CD4-positive, CD25-positive, alpha-beta regulatory T cell (primary cell): ENCODE measurements around the gene CCDC182. TPM values are rescaled to one million over a fixed set of nuclear protein-coding genes. Genes with fewer than 3 reads are reported as not detected.

Experiments
- ATAC-seq, 2 donors: fragments of 150-1000 bp; cut with Tn5 transposase; one replicate each; pipeline ENCODE4 v1.10.0; 2021; ENCODE audit warnings: low read depth in 2 of 2, moderate number of reproducible peaks in 2 of 2, moderate library complexity in 1 of 2
- DNase-seq, 3 donors: peaks; one replicate each; pipeline versions ENCODE4 v3.0.0 to v3.0.0-alpha.2; 2012 to 2022; ENCODE audit warnings: mixed read lengths in 1 of 3
- H3K27ac ChIP-seq: one replicate; pipeline ENCODE4 v1.7.0; 2013; ENCODE audit warnings: mild to moderate bottlenecking, low read length; ENCODE audit not compliant: insufficient read depth, poor library complexity, severe bottlenecking
- H3K27me3 ChIP-seq: one replicate; pipeline ENCODE4 v1.7.0; 2013; ENCODE audit warnings: low read length; ENCODE audit not compliant: control insufficient read depth, insufficient read depth
- H3K36me3 ChIP-seq: one replicate; pipeline ENCODE4 v1.7.0; 2013; ENCODE audit warnings: mild to moderate bottlenecking, low read length, moderate library complexity; ENCODE audit not compliant: control insufficient read depth, insufficient read depth
- H3K4me1 ChIP-seq: 2 replicates; pipeline ENCODE4 v1.7.0; 2013; ENCODE audit warnings: mild to moderate bottlenecking, low read length; ENCODE audit not compliant: insufficient read depth, control insufficient read depth, poor library complexity, severe bottlenecking
- H3K4me3 ChIP-seq: one replicate; pipeline ENCODE4 v1.7.0; 2013; ENCODE audit warnings: low read depth, mild to moderate bottlenecking, low read length, moderate library complexity
- H3K9me3 ChIP-seq, 2 experiments: 1 replicate in 1 of 2; 2 replicates in 1 of 2; pipeline ENCODE4 v1.7.0; 2013; ENCODE audit warnings: low read length in 2 of 2, mild to moderate bottlenecking in 1 of 2, moderate library complexity in 1 of 2; ENCODE audit not compliant: control insufficient read depth in 2 of 2
- H3K27ac Mint-ChIP-seq, 3 donors: one replicate each; pipeline ENCODE4 v1.8.0; 2020 to 2022; ENCODE audit warnings: mild to moderate bottlenecking in 3 of 3, mixed read lengths in 3 of 3, moderate library complexity in 2 of 3
- H3K27me3 Mint-ChIP-seq: one replicate; pipeline ENCODE4 v1.8.0; 2022; ENCODE audit warnings: mild to moderate bottlenecking, mixed read lengths
- H3K36me3 Mint-ChIP-seq: one replicate; pipeline ENCODE4 v1.8.0; 2020; ENCODE audit warnings: mixed read lengths
- H3K4me1 Mint-ChIP-seq, 4 donors: one replicate each; pipeline ENCODE4 v1.8.0; 2020 to 2022; ENCODE audit warnings: mixed read lengths in 4 of 4, mild to moderate bottlenecking in 1 of 4
- H3K4me3 Mint-ChIP-seq, 4 donors: one replicate each; pipeline ENCODE4 v1.8.0; 2020 to 2022; ENCODE audit warnings: mild to moderate bottlenecking in 4 of 4, mixed read lengths in 4 of 4, moderate library complexity in 3 of 4
- H3K9me3 Mint-ChIP-seq, 7 donors: one replicate each; pipeline ENCODE4 v1.8.0; 2020 to 2022; ENCODE audit warnings: mixed read lengths in 7 of 7, mild to moderate bottlenecking in 3 of 7, moderate library complexity in 2 of 7
- polyA plus RNA-seq, 4 donors: library from polyadenylated mRNA; unstranded; fragments of 300-500 nt; fragmentation: Illumina TruSeq; gene quantifications; one replicate each; pipeline ENCODE4 v1.2.3, GENCODE V29; 2021
- total RNA-seq: library from RNA; stranded (reverse); gene quantifications from one replicate; pipeline ENCODE4 v1.2.3, GENCODE V29; 2022

CCDC182 gene
- total and polyA plus RNA-seq, 5 donors from 2014 or later = not detected

DNA sequence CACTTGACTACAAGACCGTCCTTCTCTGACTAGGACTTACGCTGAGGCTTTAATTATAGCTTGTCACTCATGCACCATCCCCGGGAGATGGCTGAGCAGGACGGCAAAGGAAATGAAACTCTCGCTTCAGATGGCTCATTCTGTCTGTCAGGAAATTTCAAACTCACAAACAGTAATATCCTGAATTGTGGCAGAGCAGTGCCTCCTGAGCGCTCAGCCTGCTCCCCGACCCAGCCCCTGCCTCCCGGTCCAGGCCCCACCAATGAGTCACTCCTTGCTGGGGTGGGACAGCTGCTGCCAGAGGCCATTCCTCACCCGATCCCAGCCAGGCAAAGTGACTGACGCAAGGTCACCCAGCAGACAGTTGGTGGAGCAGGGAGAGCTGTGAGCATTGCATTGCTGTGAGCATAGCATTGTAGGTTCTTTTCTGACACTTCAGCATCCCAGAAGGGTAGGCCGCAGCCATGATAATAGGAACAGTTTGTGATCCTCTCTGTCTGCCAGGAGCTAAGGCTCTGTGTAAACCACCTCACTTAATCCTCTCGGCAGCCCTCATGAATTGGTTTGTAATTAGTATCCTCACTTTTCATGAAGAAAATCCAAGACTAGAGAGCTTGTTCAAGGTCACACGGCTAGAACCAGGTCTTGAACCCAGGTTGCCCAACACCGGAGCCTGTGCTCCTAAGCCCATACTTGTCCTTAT, 20.9 kb downstream of the CCDC182 start:
- H3K27ac ChIP-seq = no peak overlapping the region
- H3K36me3 ChIP-seq = no peaks in the 10 kb centered on the region

DNA sequence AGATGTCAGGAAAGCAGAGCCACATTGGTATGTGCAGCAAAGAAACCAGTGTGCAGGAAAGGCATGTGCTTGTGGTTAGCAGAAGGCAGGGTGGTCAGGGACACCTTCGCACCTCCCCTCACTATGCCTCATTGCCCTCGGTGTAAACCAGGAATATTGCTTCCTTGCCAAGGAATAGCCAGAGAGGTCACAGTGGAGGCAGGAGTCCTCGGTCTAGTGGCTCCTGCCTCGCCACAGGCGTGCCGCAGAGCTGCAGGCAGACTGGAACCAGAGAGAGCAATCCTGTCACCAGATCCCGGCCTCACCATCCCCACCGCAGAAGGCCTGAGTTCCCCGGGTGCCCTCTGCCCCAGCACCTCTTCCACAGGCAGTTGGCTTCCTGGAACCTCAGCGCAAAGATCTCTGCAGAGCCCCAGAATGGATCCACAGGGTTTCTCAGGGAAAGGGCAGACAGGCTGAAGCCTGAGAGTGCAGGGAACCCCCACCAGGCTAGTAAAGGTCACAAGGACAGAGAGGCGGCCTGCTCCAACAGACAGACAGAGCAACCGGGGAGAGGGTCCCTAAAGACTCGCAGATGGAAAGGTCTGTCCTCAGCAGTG, 21.6 kb downstream of the CCDC182 start:
- H3K27me3 Mint-ChIP-seq = peaks cover 19% of the 10 kb centered on the region
- H3K27me3 ChIP-seq = no peaks in the 10 kb centered on the region
- H3K4me3 ChIP-seq = no peak overlapping the region
- no peaks in the 10 kb centered on the region for H3K4me1 ChIP-seq
- H3K9me3 Mint-ChIP-seq = no peaks in the 10 kb centered on the region
- H3K4me1 Mint-ChIP-seq = no peaks in the 10 kb centered on the region
- no peaks in the 10 kb centered on the region for H3K36me3 ChIP-seq
- ATAC-seq (no peak), DNase-seq (no peak)
- H3K4me3 Mint-ChIP-seq = no peak overlapping the region
- no peak overlapping the region for H3K27ac ChIP-seq
- no peaks in the 10 kb centered on the region for H3K36me3 Mint-ChIP-seq
- no peaks in the 10 kb centered on the region for H3K9me3 ChIP-seq
- H3K27ac Mint-ChIP-seq = peak overlapping the region in 2 of 3 donors; percentile 23 to 39

More for the DNA sequence above, 20.9 kb downstream of the CCDC182 start:
- Mint-ChIP-seq H3K4me3 (no peak overlapping the region), H3K4me1 (no peaks in the 10 kb centered on the region), H3K27me3 (peaks cover 17% of the 10 kb centered on the region), H3K36me3 (no peaks in the 10 kb centered on the region), H3K27ac (no peak overlapping the region), H3K9me3 (no peaks in the 10 kb centered on the region)
- ATAC-seq = no peak
- no peaks in the 10 kb centered on the region for H3K27me3 ChIP-seq
- no peak for DNase-seq
- H3K9me3 ChIP-seq = no peaks in the 10 kb centered on the region
- no peak overlapping the region for H3K4me3 ChIP-seq
- no peaks in the 10 kb centered on the region for H3K4me1 ChIP-seq

GRCh38 chr17:57722704-57723043, 22.4 kb downstream of the CCDC182 start:
- Mint-ChIP-seq H3K27me3 (peaks cover 21% of the 10 kb centered on the region), H3K9me3 (no peaks in the 10 kb centered on the region), H3K27ac (no peak overlapping the region), H3K4me3 (no peak overlapping the region), H3K36me3 (no peaks in the 10 kb centered on the region), H3K4me1 (no peaks in the 10 kb centered on the region)
- no peaks in the 10 kb centered on the region for H3K27me3 ChIP-seq
- DNase-seq (no peak), ATAC-seq (no peak)
- no peaks in the 10 kb centered on the region for H3K9me3 ChIP-seq
- no peaks in the 10 kb centered on the region for H3K4me1 ChIP-seq
- no peaks in the 10 kb centered on the region for H3K36me3 ChIP-seq
- H3K4me3 ChIP-seq = no peak overlapping the region
- H3K27ac ChIP-seq = no peak overlapping the region

- ATAC-seq = no peak
- peaks cover 27% of the 10 kb centered on the region for H3K27me3 Mint-ChIP-seq
- Histone ChIP-seq H3K27me3 (no peaks in the 10 kb centered on the region), H3K4me3 (no peak overlapping the region), H3K4me1 (no peaks in the 10 kb centered on the region), H3K27ac (no peak overlapping the region), H3K36me3 (no peaks in the 10 kb centered on the region), H3K9me3 (no peaks in the 10 kb centered on the region)
- no peaks in the 10 kb centered on the region for H3K4me1 Mint-ChIP-seq
- H3K9me3 Mint-ChIP-seq = no peaks in the 10 kb centered on the region
- no peaks in the 10 kb centered on the region for H3K36me3 Mint-ChIP-seq
- no peak for DNase-seq
- no peak overlapping the region for H3K27ac Mint-ChIP-seq
- H3K4me3 Mint-ChIP-seq = no peak overlapping the region
These were observed 23.0 kb downstream of the CCDC182 start for GRCh38 chr17:57721967-57722703.

GRCh38 chr17:57720386-57721035, 24.6 kb downstream of the CCDC182 start:
- Histone ChIP-seq H3K9me3 (no peaks in the 10 kb centered on the region), H3K27me3 (peaks cover 1% of the 10 kb centered on the region), H3K4me1 (no peaks in the 10 kb centered on the region), H3K27ac (no peak overlapping the region), H3K36me3 (no peaks in the 10 kb centered on the region), H3K4me3 (no peak overlapping the region)
- Mint-ChIP-seq H3K4me3 (no peak overlapping the region), H3K27ac (no peak overlapping the region), H3K4me1 (no peaks in the 10 kb centered on the region), H3K27me3 (peaks cover 35% of the 10 kb centered on the region), H3K9me3 (peaks cover 0 to 1% (median 0%) of the 10 kb centered on the region in 7 donors), H3K36me3 (no peaks in the 10 kb centered on the region)
- DNase-seq = no peak
- ATAC-seq = no peak

- peaks cover 3% of the 10 kb centered on the region for H3K27me3 ChIP-seq
- peaks cover 44% of the 10 kb centered on the region for H3K27me3 Mint-ChIP-seq
- H3K4me3 Mint-ChIP-seq = no peak overlapping the region
- ATAC-seq = no peak
- no peak for DNase-seq
- H3K4me1 Mint-ChIP-seq = no peaks in the 10 kb centered on the region
- H3K36me3 Mint-ChIP-seq = no peaks in the 10 kb centered on the region
- no peak overlapping the region for H3K27ac Mint-ChIP-seq
- H3K9me3 ChIP-seq = no peaks in the 10 kb centered on the region
- no peak overlapping the region for H3K27ac ChIP-seq
- H3K4me1 ChIP-seq = no peaks in the 10 kb centered on the region
- H3K4me3 ChIP-seq = no peak overlapping the region
- H3K9me3 Mint-ChIP-seq = peaks cover 0 to 1% (median 0%) of the 10 kb centered on the region in 7 donors
- H3K36me3 ChIP-seq = no peaks in the 10 kb centered on the region
These were observed 26.2 kb downstream of the CCDC182 start for GRCh38 chr17:57718878-57719277.

GRCh38 chr17:57715981-57716380, 29.1 kb downstream of the CCDC182 start:
- DNase-seq (no peak), ATAC-seq (no peak)
- H3K4me1 Mint-ChIP-seq = no peaks in the 10 kb centered on the region
- H3K27me3 Mint-ChIP-seq = peaks cover 43% of the 10 kb centered on the region
- H3K4me1 ChIP-seq = no peaks in the 10 kb centered on the region
- no peak overlapping the region for H3K27ac ChIP-seq
- no peaks in the 10 kb centered on the region for H3K36me3 ChIP-seq
- no peak overlapping the region for H3K27ac Mint-ChIP-seq
- H3K4me3 Mint-ChIP-seq = no peak overlapping the region
- no peak overlapping the region for H3K4me3 ChIP-seq
- H3K27me3 ChIP-seq = peaks cover 13% of the 10 kb centered on the region
- no peaks in the 10 kb centered on the region for H3K9me3 ChIP-seq
- no peaks in the 10 kb centered on the region for H3K36me3 Mint-ChIP-seq
- peaks cover 0 to 3% (median 0%) of the 10 kb centered on the region in 7 donors for H3K9me3 Mint-ChIP-seq
